Measurements from ENCODE around the gene SLC24A1.

DNA sequence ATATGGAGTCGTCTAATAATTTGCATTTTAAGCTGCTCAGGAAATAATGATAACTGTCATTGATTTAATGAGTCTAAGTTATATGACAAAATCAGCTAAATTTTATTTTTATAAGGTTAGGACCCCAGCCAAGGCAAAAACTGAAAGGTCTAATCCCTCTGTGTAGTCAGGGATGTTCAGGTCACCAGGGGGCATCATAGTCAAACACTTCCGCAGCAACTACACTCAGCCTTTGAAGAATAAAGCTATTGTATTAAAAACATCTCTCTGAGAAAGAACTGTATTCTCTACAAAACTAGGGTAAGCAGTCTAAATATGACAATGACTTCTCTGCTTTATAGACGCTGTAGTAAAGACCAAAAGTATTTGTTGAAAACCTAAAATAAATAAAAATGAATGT, 25.8 kb upstream of the SLC24A1 start:
- TF ChIP-seq, protein P1, sequence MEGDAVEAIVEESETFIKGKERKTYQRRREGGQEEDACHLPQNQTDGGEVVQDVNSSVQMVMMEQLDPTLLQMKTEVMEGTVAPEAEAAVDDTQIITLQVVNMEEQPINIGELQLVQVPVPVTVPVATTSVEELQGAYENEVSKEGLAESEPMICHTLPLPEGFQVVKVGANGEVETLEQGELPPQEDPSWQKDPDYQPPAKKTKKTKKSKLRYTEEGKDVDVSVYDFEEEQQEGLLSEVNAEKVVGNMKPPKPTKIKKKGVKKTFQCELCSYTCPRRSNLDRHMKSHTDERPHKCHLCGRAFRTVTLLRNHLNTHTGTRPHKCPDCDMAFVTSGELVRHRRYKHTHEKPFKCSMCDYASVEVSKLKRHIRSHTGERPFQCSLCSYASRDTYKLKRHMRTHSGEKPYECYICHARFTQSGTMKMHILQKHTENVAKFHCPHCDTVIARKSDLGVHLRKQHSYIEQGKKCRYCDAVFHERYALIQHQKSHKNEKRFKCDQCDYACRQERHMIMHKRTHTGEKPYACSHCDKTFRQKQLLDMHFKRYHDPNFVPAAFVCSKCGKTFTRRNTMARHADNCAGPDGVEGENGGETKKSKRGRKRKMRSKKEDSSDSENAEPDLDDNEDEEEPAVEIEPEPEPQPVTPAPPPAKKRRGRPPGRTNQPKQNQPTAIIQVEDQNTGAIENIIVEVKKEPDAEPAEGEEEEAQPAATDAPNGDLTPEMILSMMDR (IDR thresholded peaks at IDR 0.05): peak; percentile 42
- TF ChIP-seq ZFX (IDR thresholded peaks at IDR 0.05; ENCODE audit: borderline replicate concordance): no peak

Data from 22Rv1 (cell line).